Common myeloid progenitor, CD34-positive (primary cell): ENCODE measurements around the gene RPS27L.
A peak's percentile ranks its signal among the peaks of the same experiment; 100 is the strongest.

ENCODE experiments used
- CTCF ChIA-PET: fragments of 350-600 bp; sonication (Branson Sonifier 250); formaldehyde crosslinking; loops from one replicate; lab custom pipeline; 2021; ENCODE audit warnings: antibody characterized with exemption; lab: Charles Lee
- POLR2A ChIA-PET: fragments of 350-600 bp; sonication (Branson Sonifier 250); formaldehyde crosslinking; loops from one replicate; lab custom pipeline; 2021; ENCODE audit warnings: antibody characterized with exemption; lab: Charles Lee
- DNase-seq, 3 donors: peaks; one replicate each; pipeline versions ENCODE4 v3.0.0 to v3.0.0-alpha.2; 2013
- H3K27ac ChIP-seq, 2 experiments: 1 replicate in 1 of 2; 2 replicates in 1 of 2; pipeline ENCODE4 v1.7.0; 2013; ENCODE audit warnings: inconsistent platforms in 2 of 2, low read length in 2 of 2, mild to moderate bottlenecking in 2 of 2, low read depth in 1 of 2, moderate library complexity in 1 of 2; ENCODE audit not compliant: severe bottlenecking in 2 of 2, insufficient read depth in 1 of 2, poor library complexity in 1 of 2
- H3K27me3 ChIP-seq, 5 experiments: replicated peaks in 2 of 5; 1 replicate in 3 of 5; 2 replicates in 2 of 5; pipeline versions ENCODE4 v1.6.1 to v1.7.0; 2013; ENCODE audit warnings: low read length in 4 of 5, mild to moderate bottlenecking in 2 of 5, moderate library complexity in 2 of 5, inconsistent platforms in 1 of 5; ENCODE audit not compliant: insufficient read depth in 5 of 5, control insufficient read depth in 4 of 5
- H3K36me3 ChIP-seq, 4 experiments: 1 replicate in 2 of 4; 2 replicates in 2 of 4; pipeline versions ENCODE4 v1.6.1 to v1.7.0; 2013; ENCODE audit warnings: low read length in 3 of 4, control low read depth in 1 of 4, mild to moderate bottlenecking in 1 of 4; ENCODE audit not compliant: control insufficient read depth in 4 of 4, insufficient read depth in 4 of 4
- H3K4me1 ChIP-seq, 4 experiments: 1 replicate in 3 of 4; 2 replicates in 1 of 4; pipeline versions ENCODE4 v1.6.1 to v1.7.1; 2013; ENCODE audit warnings: low read length in 3 of 4, mild to moderate bottlenecking in 3 of 4, control low read depth in 1 of 4, inconsistent platforms in 1 of 4, moderate library complexity in 1 of 4; ENCODE audit not compliant: control insufficient read depth in 4 of 4, insufficient read depth in 4 of 4; ENCODE audit errors: control extremely low read depth in 1 of 4
- H3K4me3 ChIP-seq, 7 experiments: 1 replicate in 4 of 7; 2 replicates in 3 of 7; pipeline versions ENCODE4 v1.5.1 to v1.7.0; 2013; ENCODE audit warnings: mild to moderate bottlenecking in 7 of 7, low read length in 6 of 7, moderate library complexity in 6 of 7, inconsistent platforms in 2 of 7, low read depth in 2 of 7, control low read depth in 1 of 7; ENCODE audit not compliant: insufficient read depth in 4 of 7, control insufficient read depth in 1 of 7; ENCODE audit errors: extremely low read depth in 1 of 7
- H3K9me3 ChIP-seq, 5 experiments: 1 replicate in 4 of 5; 2 replicates in 1 of 5; pipeline versions ENCODE4 v1.6.1 to v1.7.1; 2013; ENCODE audit warnings: low read length in 4 of 5, mild to moderate bottlenecking in 2 of 5, inconsistent platforms in 1 of 5, low read depth in 1 of 5, moderate library complexity in 1 of 5; ENCODE audit not compliant: control insufficient read depth in 4 of 5, insufficient read depth in 2 of 5; ENCODE audit errors: control extremely low read depth in 1 of 5
- WGBS: methylation state at CpG from one replicate; pipeline ENCODE4 v1.1.5; 2013; ENCODE audit not compliant: insufficient coverage; 5-methylcytosine and 5-hydroxymethylcytosine counted together

Gene RPS27L

GRCh38 chr15:63133786-63134185 is 23.5 kb downstream of the RPS27L start:
- POLR2A ChIA-PET: no interaction called here
- DNase-seq: no peak
- H3K4me3 ChIP-seq: no peak overlapping the region
- peaks cover 0 to 11% (median 2%) of the 10 kb centered on the region in 4 experiments for H3K4me1 ChIP-seq
- H3K9me3 ChIP-seq: no peaks in the 10 kb centered on the region
- peaks cover 0 to 14% (median 2%) of the 10 kb centered on the region in 4 experiments for H3K36me3 ChIP-seq
- CTCF ChIA-PET: interaction anchor here (1.2 kb wide), 1 partner anchor 9 kb away, joined by 3 read pairs; no protein-coding TSS in a partner anchor
- no CpG with 5 or more reads among the region's 1 CpG for WGBS
- no peak overlapping the region for H3K27ac ChIP-seq
- no peaks in the 10 kb centered on the region for H3K27me3 ChIP-seq

GRCh38 chr15:63126726-63127125 is 30.6 kb downstream of the RPS27L start:
- Histone ChIP-seq H3K36me3 (peaks cover 4 to 27% (median 8%) of the 10 kb centered on the region in 4 experiments), H3K27ac (no peak overlapping the region), H3K4me3 (no peak overlapping the region), H3K9me3 (no peaks in the 10 kb centered on the region), H3K4me1 (peaks cover 2 to 7% (median 3%) of the 10 kb centered on the region in 4 experiments), H3K27me3 (no peaks in the 10 kb centered on the region)
- 83% methylated on average over 1 of the region's 3 CpGs for WGBS
- no peak for DNase-seq
- CTCF ChIA-PET: no interaction called here
- POLR2A ChIA-PET: no interaction called here

DNA sequence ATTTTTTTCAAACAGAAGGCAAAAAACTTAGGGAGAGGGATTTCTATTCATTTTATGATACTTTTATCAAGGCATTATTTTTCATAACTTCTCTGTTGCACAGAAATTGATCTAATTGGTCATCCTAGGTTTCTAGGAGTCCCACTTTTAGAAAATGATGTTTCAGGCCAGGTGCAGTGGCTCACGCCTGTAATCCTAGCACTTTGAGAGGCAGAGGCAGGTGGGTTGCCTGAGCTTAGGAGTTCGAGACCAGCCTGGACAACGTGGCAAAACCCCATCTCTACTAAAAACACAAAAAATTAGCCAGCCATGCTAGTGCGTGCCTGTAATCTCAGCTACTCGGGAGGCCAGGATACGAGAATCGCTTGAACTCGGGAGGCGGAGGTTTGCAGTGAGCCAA is 32.8 kb downstream of the RPS27L start:
- DNase-seq: no peak
- H3K4me3 ChIP-seq: no peak overlapping the region
- H3K27me3 ChIP-seq: no peaks in the 10 kb centered on the region
- ChIA-PET CTCF (interaction anchor here (0.8 to 1.5 kb wide), 2 partner anchors 9 to 76 kb away, joined by 3 to 4 read pairs; no protein-coding TSS in a partner anchor), POLR2A (no interaction called here)
- H3K27ac ChIP-seq: no peak overlapping the region
- peaks cover 0 to 10% (median 9%) of the 10 kb centered on the region in 5 experiments for H3K9me3 ChIP-seq
- WGBS: 100% methylated on average over 7 of the region's 9 CpGs
- H3K4me1 ChIP-seq: peaks cover 2 to 11% (median 3%) of the 10 kb centered on the region in 4 experiments
- peaks cover 2 to 15% (median 7%) of the 10 kb centered on the region in 4 experiments for H3K36me3 ChIP-seq

DNA sequence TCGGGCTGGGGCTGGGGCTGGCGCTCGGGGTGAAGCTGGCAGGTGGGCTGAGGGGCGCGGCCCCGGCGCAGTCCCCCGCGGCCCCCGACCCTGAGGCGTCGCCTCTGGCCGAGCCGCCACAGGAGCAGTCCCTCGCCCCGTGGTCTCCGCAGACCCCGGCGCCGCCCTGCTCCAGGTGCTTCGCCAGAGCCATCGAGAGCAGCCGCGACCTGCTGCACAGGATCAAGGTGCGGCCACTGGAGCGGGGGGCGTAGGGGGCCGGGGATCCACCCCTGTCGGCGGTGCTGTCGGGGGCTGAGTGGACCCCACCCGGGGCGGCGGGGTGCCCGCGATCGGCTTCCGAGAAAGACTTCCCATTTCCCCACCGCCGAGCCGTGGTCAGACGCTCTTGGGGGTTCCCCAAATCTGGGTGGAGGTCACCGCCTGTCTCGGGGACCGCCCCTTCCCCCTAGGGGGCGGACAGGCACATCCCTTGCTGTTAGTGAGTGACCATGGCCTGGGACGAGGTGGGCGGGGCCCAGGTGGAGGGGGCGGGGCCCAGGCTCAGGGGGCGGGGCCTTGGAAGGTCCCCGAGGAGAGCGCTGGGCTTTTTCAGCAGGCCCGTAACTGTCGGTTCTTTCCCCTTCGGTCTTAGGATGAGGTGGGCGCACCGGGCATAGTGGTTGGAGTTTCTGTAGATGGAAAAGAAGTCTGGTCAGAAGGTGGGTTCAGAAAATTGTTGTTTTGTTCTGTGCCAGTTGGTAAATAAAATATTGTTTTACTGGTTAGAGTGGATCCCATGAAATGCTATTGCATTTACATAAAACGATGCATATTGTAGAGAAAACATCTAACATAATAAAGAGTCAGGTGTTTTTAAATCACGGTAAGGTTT is 35.0 kb downstream of the RPS27L start:
- under 1% methylated on average over 50 of the region's 59 CpGs for WGBS
- Histone ChIP-seq H3K27ac (peak overlapping the region in 1 of 2 experiments; percentile 81), H3K4me1 (peaks cover 2 to 11% (median 3%) of the 10 kb centered on the region in 4 experiments), H3K36me3 (peaks cover 0 to 5% (median 4%) of the 10 kb centered on the region in 4 experiments), H3K27me3 (no peaks in the 10 kb centered on the region), H3K4me3 (peak overlapping the region; percentile 68 to 97 (median 83)), H3K9me3 (peaks cover 0 to 17% (median 12%) of the 10 kb centered on the region in 5 experiments)
- peak; percentile 72 to 87 (median 87) for DNase-seq
- CTCF ChIA-PET: no interaction called here
- POLR2A ChIA-PET: interaction anchor here (0.6 kb wide), 1 partner anchor 9 kb away, joined by 3 read pairs; no protein-coding TSS in a partner anchor

DNA sequence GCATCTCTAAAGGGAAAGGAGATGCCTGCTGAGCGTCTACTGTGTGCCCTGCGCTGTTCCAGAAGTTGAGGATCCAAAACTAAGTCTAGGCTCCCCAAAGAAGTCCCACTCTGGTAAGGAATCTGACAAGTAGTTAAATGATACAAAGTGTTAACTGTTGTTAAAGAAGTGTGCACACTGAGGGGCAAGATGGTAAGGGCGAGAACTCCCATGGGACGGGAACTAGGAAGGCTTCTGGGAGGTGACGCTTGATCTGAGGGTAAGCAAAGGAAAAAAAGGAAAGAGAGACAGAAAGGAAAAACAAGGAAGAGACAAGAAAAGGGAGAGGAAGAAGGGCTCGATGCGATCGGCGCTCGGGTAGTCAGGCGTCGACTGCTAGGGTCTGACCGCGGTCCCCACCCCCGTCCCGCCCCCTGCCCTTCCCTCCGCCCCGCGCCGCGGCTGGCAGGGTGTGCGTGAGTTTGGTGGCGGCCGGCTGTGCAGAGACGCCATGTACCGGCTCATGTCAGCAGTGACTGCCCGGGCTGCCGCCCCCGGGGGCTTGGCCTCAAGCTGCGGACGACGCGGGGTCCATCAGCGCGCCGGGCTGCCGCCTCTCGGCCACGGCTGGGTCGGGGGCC is 35.8 kb downstream of the RPS27L start, which contains the start of gene LACTB:
LACTB (plus strand) TSS at position 480 of the 620 bp plus-strand sequence; CDS start at position 491, 11 bp downstream.
- WGBS: 14% methylated on average over 20 of the region's 40 CpGs
- Histone ChIP-seq H3K9me3 (peaks cover 0 to 17% (median 12%) of the 10 kb centered on the region in 5 experiments), H3K36me3 (peaks cover 0 to 2% (median 0%) of the 10 kb centered on the region in 4 experiments), H3K27me3 (no peaks in the 10 kb centered on the region), H3K4me3 (peak within 1 kb of the TSS; percentile 68 to 97 (median 83)), H3K4me1 (peaks cover 2 to 11% (median 3%) of the 10 kb centered on the region in 4 experiments), H3K27ac (peak within 1 kb of the TSS in 1 of 2 experiments; percentile 81)
- DNase-seq: peak; percentile 89 to 92 (median 90)
- POLR2A ChIA-PET: interaction anchor here (0.6 kb wide), 1 partner anchor 10 kb away, joined by 3 read pairs; no protein-coding TSS in a partner anchor
- CTCF ChIA-PET: no interaction called here

- peaks cover 2 to 11% (median 6%) of the 10 kb centered on the region in 4 experiments for H3K4me1 ChIP-seq
- H3K27ac ChIP-seq: no peak overlapping the region
- no peaks in the 10 kb centered on the region for H3K27me3 ChIP-seq
- WGBS: 100% methylated on average over 2 of the region's 3 CpGs
- peaks cover 0 to 17% (median 12%) of the 10 kb centered on the region in 5 experiments for H3K9me3 ChIP-seq
- no peaks in the 10 kb centered on the region for H3K36me3 ChIP-seq
- ChIA-PET POLR2A (no interaction called here), CTCF (interaction anchor here (1.4 to 2.0 kb wide), 2 partner anchors 30 to 72 kb away, joined by 3 to 6 read pairs; no protein-coding TSS in a partner anchor)
- no peak overlapping the region for H3K4me3 ChIP-seq
- no peak for DNase-seq
These were observed 38.4 kb downstream of the RPS27L start for GRCh38 chr15:63118854-63119253.
